Fibroblast of gingiva (primary cell): ENCODE measurements around the gene HAGHL.

Experiments
- DNase-seq: peaks from one replicate; pipeline ENCODE4 v3.0.0-alpha.2; 2011; ENCODE audit warnings: low read depth

The HAGHL gene

GRCh38 chr16:759110-759910, 32.4 kb downstream of the HAGHL start:
- DNase-seq: no peak

GRCh38 chr16:760065-760464, 33.2 kb downstream of the HAGHL start:
- no peak for DNase-seq

GRCh38 chr16:760545-761343, 33.8 kb downstream of the HAGHL start, which contains the start of gene MSLN:
TSS of gene MSLN (plus strand) at chr16:760734. CDS start at chr16:762681, 1,947 bp downstream.
- no peak for DNase-seq

- no peak for DNase-seq
Observed at GRCh38 chr16:761625-762513, 35.0 kb downstream of the HAGHL start.

GRCh38 chr16:762595-763268, 35.8 kb downstream of the HAGHL start:
- DNase-seq: no peak

- DNase-seq: no peak
Observed at GRCh38 chr16:763369-764183, 36.7 kb downstream of the HAGHL start.

GRCh38 chr16:764184-764750, 37.4 kb downstream of the HAGHL start:
- DNase-seq: no peak

GRCh38 chr16:764848-765487, 38.1 kb downstream of the HAGHL start:
- DNase-seq: no peak

- DNase-seq: no peak
Observed at GRCh38 chr16:765488-765865, 38.6 kb downstream of the HAGHL start.

GRCh38 chr16:766008-766819, 39.3 kb downstream of the HAGHL start:
- DNase-seq: no peak

GRCh38 chr16:766820-767640, 40.1 kb downstream of the HAGHL start:
- no peak for DNase-seq

- DNase-seq: no peak
Observed at GRCh38 chr16:767743-768235, 40.9 kb downstream of the HAGHL start.

- DNase-seq: no peak
Observed at GRCh38 chr16:768428-768827, 41.5 kb downstream of the HAGHL start.

- DNase-seq: no peak
Observed at GRCh38 chr16:769184-769784, 42.4 kb downstream of the HAGHL start.

GRCh38 chr16:769934-770333, 43.0 kb downstream of the HAGHL start:
- DNase-seq: no peak

GRCh38 chr16:770411-770810, 43.5 kb downstream of the HAGHL start:
- no peak for DNase-seq

- DNase-seq: no peak
Observed at GRCh38 chr16:772959-773358, 46.1 kb downstream of the HAGHL start.
